Brain microvascular endothelial cell (primary cell): ENCODE results near the gene ANKHD1.

Source experiments
- DNase-seq: peaks from one replicate; pipeline ENCODE4 v3.0.0-alpha.2; 2020
- H3K27ac ChIP-seq: fragments of 250-450 bp; sonication (Bioruptor Pico); 2 replicates; pipeline ENCODE4 v1.5.1; 2020; ENCODE audit warnings: mild to moderate bottlenecking, moderate library complexity
- H3K27me3 ChIP-seq: fragments of 250-450 bp; sonication (Bioruptor Pico); replicated peaks from 2 replicates; pipeline ENCODE4 v1.5.1; 2020; ENCODE audit warnings: mild to moderate bottlenecking
- H3K36me3 ChIP-seq: fragments of 250-450 bp; sonication (Bioruptor Pico); replicated peaks from 2 replicates; pipeline ENCODE4 v1.5.1; 2020; ENCODE audit warnings: mild to moderate bottlenecking
- H3K4me3 ChIP-seq: 2 replicates; pipeline ENCODE4 v1.5.1; 2011; ENCODE audit warnings: low read depth, mild to moderate bottlenecking, control low read depth, low read length, moderate library complexity
- in situ Hi-C: cut with HindIII; loops from 2 replicates; pipeline ENCODE4 v1.10.0; 2017; ENCODE audit warnings: low sequenced_read_pairs, low pct_ligation_motif_present
- TF ChIP-seq, protein P1 (sequence below): IDR thresholded peaks from 2 replicates; pipeline ENCODE4 v1.5.1; 2011; ENCODE audit warnings: low read depth, mild to moderate bottlenecking, moderate library complexity, low read length, control low read depth, inconsistent platforms; ENCODE audit errors: missing control alignments

The ANKHD1 gene

DNA sequence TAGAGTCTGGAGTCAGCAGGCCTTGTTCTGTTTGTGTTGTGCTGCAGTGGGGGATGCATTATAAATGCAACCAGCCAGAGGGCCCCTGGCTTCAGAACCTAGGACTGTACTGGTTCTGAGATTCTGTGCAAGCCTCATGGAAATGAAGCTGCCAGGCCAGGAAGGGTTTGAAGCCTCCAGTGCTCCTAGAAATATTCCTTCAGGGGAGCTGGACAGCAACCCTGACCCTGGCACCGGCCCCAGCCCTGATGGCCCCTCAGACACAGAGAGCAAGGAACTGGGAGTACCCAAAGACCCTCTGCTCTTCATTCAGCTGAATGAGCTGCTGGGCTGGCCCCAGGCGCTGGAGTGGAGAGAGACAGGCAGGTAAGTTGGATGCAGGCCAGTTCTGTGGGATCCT, 41.5 kb upstream of the ANKHD1 start, which contains the start of gene SLC4A9:
TSS of gene SLC4A9 (plus strand) at position 94 of the 400 bp plus-strand sequence. CDS start at position 137, 43 bp downstream.
- in situ Hi-C loops, result no loop called here
- Histone ChIP-seq H3K27ac (no peak within 1 kb of the TSS), H3K36me3 (no peaks in the 10 kb centered on the region), H3K27me3 (no peaks in the 10 kb centered on the region), H3K4me3 (no peak within 1 kb of the TSS)
- TF ChIP-seq, protein P1, sequence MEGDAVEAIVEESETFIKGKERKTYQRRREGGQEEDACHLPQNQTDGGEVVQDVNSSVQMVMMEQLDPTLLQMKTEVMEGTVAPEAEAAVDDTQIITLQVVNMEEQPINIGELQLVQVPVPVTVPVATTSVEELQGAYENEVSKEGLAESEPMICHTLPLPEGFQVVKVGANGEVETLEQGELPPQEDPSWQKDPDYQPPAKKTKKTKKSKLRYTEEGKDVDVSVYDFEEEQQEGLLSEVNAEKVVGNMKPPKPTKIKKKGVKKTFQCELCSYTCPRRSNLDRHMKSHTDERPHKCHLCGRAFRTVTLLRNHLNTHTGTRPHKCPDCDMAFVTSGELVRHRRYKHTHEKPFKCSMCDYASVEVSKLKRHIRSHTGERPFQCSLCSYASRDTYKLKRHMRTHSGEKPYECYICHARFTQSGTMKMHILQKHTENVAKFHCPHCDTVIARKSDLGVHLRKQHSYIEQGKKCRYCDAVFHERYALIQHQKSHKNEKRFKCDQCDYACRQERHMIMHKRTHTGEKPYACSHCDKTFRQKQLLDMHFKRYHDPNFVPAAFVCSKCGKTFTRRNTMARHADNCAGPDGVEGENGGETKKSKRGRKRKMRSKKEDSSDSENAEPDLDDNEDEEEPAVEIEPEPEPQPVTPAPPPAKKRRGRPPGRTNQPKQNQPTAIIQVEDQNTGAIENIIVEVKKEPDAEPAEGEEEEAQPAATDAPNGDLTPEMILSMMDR, result no peak
- DNase-seq, result no peak

DNA sequence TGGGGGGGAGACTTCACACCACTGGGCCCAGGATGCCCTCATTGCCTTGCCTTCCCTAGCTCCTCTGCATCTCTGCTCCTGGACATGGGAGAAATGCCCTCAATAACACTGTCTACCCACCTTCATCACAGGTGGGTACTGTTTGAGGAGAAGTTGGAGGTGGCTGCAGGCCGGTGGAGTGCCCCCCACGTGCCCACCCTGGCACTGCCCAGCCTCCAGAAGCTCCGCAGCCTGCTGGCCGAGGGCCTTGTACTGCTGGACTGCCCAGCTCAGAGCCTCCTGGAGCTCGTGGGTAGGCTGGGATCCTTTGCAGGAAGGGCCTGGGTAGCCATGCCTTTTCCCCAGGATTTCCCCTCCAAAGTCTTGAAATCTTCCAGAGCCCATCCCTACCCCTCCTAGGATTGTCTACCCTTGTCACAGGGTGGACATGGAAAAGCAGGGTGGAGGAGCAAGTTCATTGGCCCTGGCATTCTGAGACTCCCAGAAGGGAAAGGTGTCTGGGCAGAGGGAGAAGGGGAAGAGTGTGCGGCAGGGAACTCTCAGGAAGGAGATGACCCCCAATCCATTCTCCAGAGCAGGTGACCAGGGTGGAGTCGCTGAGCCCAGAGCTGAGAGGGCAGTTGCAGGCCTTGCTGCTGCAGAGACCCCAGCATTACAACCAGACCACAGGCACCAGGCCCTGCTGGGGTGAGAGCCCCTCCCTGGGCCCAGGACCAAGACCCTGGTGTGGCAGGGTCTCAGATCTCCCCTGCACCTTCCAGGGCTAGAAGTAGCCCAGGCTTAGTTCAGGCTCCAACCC, 40.8 kb upstream of the ANKHD1 start:
- TF ChIP-seq, protein P1, result no peak
- Histone ChIP-seq H3K4me3 (no peak overlapping the region), H3K27me3 (no peaks in the 10 kb centered on the region), H3K27ac (no peak overlapping the region), H3K36me3 (no peaks in the 10 kb centered on the region)
- in situ Hi-C loops, result no loop called here
- no peak for DNase-seq

DNA sequence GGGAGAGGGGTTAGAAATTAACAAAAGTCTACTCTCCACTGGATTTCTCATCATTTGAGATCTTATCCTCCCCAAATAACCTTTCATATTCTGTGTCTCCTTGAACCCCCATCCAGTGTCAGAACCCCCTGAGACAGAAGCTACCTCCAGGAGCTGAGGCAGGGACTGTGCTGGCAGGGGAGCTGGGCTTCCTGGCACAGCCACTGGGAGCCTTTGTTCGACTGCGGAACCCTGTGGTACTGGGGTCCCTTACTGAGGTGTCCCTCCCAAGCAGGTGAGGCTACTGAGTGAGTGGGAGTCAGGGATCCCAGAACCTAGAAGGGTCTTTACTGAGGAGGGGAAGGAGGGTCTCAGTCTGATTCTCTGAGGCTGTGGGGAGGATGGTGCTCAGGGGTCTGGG, 39.7 kb upstream of the ANKHD1 start:
- no peaks in the 10 kb centered on the region for H3K36me3 ChIP-seq
- H3K27me3 ChIP-seq, result no peaks in the 10 kb centered on the region
- no peak overlapping the region for H3K27ac ChIP-seq
- no peak for DNase-seq
- TF ChIP-seq, protein P1, result no peak
- in situ Hi-C loops, result no loop called here
- H3K4me3 ChIP-seq, result no peak overlapping the region

DNA sequence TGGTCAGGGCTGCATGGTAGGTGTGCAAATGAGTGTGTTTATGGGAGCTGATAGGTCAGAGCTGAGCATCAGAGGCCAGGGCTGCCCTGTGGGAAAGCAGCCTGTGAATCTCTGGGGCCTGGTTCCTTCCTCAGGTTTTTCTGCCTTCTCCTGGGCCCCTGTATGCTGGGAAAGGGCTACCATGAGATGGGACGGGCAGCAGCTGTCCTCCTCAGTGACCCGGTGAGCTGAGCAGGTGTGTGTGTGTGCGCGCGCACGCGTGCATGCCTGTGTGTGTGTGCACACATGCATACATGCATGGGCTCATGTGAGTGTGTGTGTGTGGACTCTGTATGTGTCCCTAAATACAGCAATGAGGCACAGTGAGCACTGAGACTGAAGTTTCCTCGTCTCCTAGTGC, 39.3 kb upstream of the ANKHD1 start:
- DNase-seq, result no peak
- TF ChIP-seq, protein P1, result no peak
- Histone ChIP-seq H3K27me3 (no peaks in the 10 kb centered on the region), H3K27ac (no peak overlapping the region), H3K4me3 (no peak overlapping the region), H3K36me3 (no peaks in the 10 kb centered on the region)
- in situ Hi-C loops, result no loop called here

DNA sequence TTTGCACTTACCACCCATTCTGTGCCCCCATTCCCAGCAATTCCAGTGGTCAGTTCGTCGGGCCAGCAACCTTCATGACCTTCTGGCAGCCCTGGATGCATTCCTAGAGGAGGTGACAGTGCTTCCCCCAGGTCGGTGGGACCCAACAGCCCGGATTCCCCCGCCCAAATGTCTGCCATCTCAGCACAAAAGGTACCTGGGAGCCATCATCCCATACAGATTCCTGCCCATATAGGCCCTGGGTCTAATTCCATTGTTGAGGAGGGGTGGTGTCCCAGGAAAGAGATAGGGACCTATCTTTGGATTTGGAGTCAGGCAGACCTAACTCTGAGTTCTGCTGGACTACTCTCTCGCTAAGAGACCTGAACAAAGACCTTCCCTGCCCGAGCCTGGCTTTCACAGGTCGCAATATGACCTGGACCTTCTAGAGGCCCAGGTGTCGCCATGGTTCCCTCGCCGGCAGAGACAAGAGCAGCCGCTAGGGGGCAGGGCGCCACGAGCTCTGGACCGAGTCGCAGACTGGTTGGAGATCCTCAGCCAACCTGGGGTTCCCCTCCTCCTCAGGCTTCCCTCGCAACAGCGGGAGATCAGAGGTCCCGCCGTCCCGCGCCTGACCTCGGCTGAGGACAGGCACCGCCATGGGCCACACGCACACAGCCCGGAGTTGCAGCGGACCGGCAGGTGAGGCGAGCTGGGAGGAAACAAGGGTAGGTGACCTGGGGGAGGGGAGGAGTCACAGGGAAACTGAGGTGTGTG, 38.6 kb upstream of the ANKHD1 start:
- Histone ChIP-seq H3K36me3 (no peaks in the 10 kb centered on the region), H3K27me3 (no peaks in the 10 kb centered on the region), H3K27ac (no peak overlapping the region), H3K4me3 (peak overlapping the region; percentile 48)
- peak; percentile 55 for DNase-seq
- in situ Hi-C loops, result no loop called here
- TF ChIP-seq, protein P1, result peak; percentile 96
